HFFc6 (cell line): ENCODE results near the gene OSBPL2. TPM values are rescaled to one million over a fixed set of nuclear protein-coding genes. Genes with fewer than 3 reads are reported as not detected.

Experiments used
- DNase-seq: peaks from one replicate; pipeline ENCODE4 v3.0.0-alpha.2; 2018
- H3K27ac Mint-ChIP-seq: 2 replicates; pipeline ENCODE4 v1.8.0; 2020; ENCODE audit warnings: mild to moderate bottlenecking, mixed read lengths
- H3K27me3 Mint-ChIP-seq: 2 replicates; pipeline ENCODE4 v1.8.0; 2021; ENCODE audit warnings: mild to moderate bottlenecking, moderate library complexity, mixed read lengths; ENCODE audit not compliant: insufficient read depth
- H3K36me3 Mint-ChIP-seq: 2 replicates; pipeline ENCODE4 v1.8.0; 2021; ENCODE audit warnings: low read depth, mixed read lengths
- H3K4me1 Mint-ChIP-seq: 2 replicates; pipeline ENCODE4 v1.8.0; 2020; ENCODE audit warnings: low read depth, mixed read lengths
- H3K4me3 Mint-ChIP-seq: 2 replicates; pipeline ENCODE4 v1.8.0; 2020; ENCODE audit warnings: mild to moderate bottlenecking, moderate library complexity, mixed read lengths
- H3K9me3 Mint-ChIP-seq: 2 replicates; pipeline ENCODE4 v1.8.0; 2020; ENCODE audit warnings: mild to moderate bottlenecking, mixed read lengths
- CTCF ChIP-seq: fragments of 200-600 bp; sonication (generic); IDR thresholded peaks from 2 replicates; pipeline ENCODE4 v1.5.0; 2021; ENCODE audit warnings: antibody characterized with exemption, mild to moderate bottlenecking
- total RNA-seq, 6 experiments: library from RNA; stranded (reverse); fragmentation: NEBNext Ultra II Directional; extraction: Animal tissue kit (Norgen Biotek cat#: 25700); gene quantifications; 2 replicates in 1 of 6; 3 replicates in 5 of 6; pipeline ENCODE4 v1.2.3, GENCODE V29; 2021

OSBPL2 gene
- total RNA-seq, 6 experiments from 2014 or later = 32.2 to 37.6 (median 33.5) TPM

GRCh38 chr20:62326559-62326958 is 88.2 kb downstream of the OSBPL2 start:
- Mint-ChIP-seq H3K4me1 (no peaks in the 10 kb centered on the region), H3K27me3 (peaks cover 6% of the 10 kb centered on the region), H3K4me3 (no peak overlapping the region), H3K36me3 (no peaks in the 10 kb centered on the region), H3K27ac (no peak overlapping the region), H3K9me3 (no peaks in the 10 kb centered on the region)
- DNase-seq = no peak
- TF ChIP-seq CTCF = no peak

DNA sequence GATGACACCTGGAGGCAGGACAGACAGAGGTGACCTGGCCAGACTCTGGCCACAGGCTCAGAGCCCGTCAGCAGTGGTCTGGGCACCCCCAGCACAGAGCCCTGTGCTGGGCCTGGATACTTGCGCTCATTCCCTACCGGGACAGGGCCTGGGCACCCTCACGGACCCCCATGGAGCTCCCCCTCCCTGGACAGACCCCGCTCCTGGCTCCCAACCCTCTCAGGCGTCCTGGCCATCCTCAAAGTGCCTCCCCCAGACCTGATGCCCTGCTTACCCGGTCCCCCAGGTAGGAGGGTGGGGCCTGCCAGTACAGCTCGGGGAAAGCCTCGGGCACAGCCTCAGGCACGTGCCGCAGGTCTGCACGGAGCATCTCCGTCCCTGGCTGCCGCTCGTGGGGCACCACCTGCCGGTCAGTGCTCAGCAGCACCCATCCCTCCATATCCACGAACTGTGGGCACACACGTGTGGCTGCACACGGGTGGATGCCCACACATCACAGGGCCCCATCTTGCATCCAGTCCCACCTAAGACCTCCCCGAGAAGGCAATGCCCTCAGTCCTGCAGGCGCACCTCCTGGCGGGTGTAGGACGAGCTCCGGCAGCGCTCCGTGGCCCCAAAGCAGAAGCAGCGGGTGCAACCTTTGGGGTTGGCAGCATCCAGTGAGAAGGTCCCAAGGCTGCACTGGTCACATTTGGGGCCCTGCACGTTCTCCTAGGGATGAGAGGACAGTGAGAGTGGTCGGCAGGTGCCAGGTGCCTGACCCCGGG is 88.8 kb downstream of the OSBPL2 start:
- no peak for TF ChIP-seq CTCF
- Mint-ChIP-seq H3K36me3 (no peaks in the 10 kb centered on the region), H3K27me3 (peaks cover 6% of the 10 kb centered on the region), H3K9me3 (no peaks in the 10 kb centered on the region), H3K27ac (no peak overlapping the region), H3K4me1 (no peaks in the 10 kb centered on the region), H3K4me3 (no peak overlapping the region)
- no peak for DNase-seq

DNA sequence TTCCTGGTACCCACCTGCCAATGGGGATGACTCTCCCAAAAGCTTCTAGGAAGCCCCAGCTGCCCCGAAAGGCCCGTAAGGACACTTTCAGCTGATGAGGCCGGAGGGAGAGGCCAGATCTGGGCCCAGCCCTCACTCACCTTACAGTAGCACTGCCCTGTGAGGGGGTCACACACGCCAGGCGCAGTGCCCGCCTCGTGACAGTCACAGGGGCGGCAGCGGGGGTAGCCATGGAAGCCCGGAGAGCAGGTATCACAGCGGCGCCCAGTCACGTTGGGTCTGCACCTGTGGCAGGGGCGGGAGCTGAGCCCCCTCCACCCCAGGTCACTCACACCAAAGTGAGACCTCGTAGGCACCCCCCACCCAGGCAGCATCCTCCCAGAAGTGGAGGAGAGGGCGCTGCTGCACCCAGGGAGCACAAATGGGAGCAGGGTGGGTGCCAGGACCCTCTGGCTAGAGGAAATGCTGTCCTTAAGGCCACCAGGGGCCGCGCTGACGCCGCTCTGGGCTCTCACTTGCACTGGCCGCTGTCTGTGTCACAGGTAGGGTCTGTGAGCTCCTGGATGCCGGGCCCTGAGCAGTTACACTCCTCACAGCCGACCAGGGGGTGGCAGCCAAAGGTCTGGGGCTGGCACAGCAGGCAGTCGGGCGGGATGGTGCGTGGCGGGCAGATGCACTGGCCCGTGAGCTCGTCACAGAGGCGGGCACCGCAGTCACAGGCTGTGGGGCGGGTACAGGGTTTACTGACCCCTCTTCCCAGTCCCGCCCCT is 89.6 kb downstream of the OSBPL2 start:
- Mint-ChIP-seq H3K9me3 (no peaks in the 10 kb centered on the region), H3K27ac (no peak overlapping the region), H3K4me1 (no peaks in the 10 kb centered on the region), H3K27me3 (peaks cover 6% of the 10 kb centered on the region), H3K4me3 (no peak overlapping the region), H3K36me3 (no peaks in the 10 kb centered on the region)
- DNase-seq = no peak
- no peak for TF ChIP-seq CTCF

GRCh38 chr20:62328684-62329388 is 90.5 kb downstream of the OSBPL2 start:
- Mint-ChIP-seq H3K27me3 (peaks cover 6% of the 10 kb centered on the region), H3K4me3 (no peak overlapping the region), H3K9me3 (no peaks in the 10 kb centered on the region), H3K27ac (no peak overlapping the region), H3K36me3 (no peaks in the 10 kb centered on the region), H3K4me1 (no peaks in the 10 kb centered on the region)
- TF ChIP-seq CTCF = no peak
- DNase-seq = no peak

DNA sequence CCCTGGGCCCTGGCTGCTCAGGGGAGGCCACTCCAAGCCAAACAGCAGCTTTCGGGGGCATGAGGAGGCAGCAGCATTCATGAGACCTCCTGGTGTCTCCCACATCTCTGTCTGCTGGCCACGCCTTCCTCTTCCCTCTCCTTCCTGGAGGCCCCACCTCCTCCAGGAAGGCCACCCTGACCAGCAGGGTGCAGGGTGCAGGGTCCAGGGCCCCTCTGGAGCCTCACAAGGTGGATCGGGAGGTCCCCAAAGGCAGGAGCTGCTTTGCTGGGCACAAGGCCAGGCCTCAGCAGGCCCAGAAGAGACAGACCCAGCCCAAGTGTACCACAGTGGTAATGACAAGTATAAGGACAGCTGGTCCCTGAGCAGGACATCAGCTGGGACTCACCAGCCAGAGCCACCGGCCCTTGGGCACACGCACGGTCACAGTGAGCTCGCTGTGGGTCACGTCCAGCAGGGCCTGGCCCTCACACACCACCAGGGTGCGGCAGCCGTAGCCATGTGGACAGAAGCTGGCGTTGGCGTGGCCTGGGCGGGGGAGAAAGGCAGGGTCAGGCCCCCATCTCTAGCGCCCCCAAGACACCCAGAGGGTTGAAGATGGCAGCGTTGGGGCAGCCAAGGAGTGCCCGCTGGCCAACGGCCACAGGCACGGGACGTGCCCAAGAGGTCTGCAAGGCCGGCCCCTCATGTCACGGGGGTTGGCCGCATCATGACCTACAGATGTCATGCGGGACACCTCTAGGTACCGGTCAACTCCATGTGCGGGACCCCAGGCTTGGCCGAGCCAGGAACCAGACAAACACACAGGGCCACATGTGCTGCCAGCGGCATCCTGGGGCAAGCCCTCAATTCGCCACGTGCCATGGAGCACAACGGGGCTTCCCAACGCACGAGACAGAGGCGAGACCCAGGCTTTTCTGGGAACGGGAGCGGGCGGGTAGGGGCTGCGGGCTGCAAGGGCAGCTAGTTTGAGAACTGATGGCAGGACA is 91.4 kb downstream of the OSBPL2 start:
- Mint-ChIP-seq H3K4me1 (no peaks in the 10 kb centered on the region), H3K9me3 (no peaks in the 10 kb centered on the region)

More for the DNA sequence above, 91.4 kb downstream of the OSBPL2 start:
- Mint-ChIP-seq H3K36me3 (no peaks in the 10 kb centered on the region), H3K27ac (no peak overlapping the region), H3K4me3 (no peak overlapping the region), H3K27me3 (peaks cover 6% of the 10 kb centered on the region)
- TF ChIP-seq CTCF = no peak
- DNase-seq = no peak
